ENCODE data around the gene TBC1D7.

TBC1D7 gene

GRCh38 chr6:13352165-13352564, 23.8 kb upstream of the TBC1D7 start:
- no peak overlapping the region for H3K4me3 ChIP-seq (ENCODE audit: severe bottlenecking)
- no peak for DNase-seq (ENCODE audit: low spot score)
- no peak for ATAC-seq (ENCODE audit: low read depth)
- H3K27me3 ChIP-seq (ENCODE audit: insufficient read depth, poor library complexity, severe bottlenecking), result no peaks in the 10 kb centered on the region
- no peaks in the 10 kb centered on the region for H3K9me3 ChIP-seq (ENCODE audit: severe bottlenecking)
- H3K27ac ChIP-seq (ENCODE audit: poor library complexity, severe bottlenecking), result no peak overlapping the region
- TF ChIP-seq CTCF (IDR thresholded peaks at IDR 0.05; ENCODE audit: poor library complexity, severe bottlenecking), result no peak
- no peaks in the 10 kb centered on the region for H3K36me3 ChIP-seq (ENCODE audit: low read depth)
- peaks cover 30% of the 10 kb centered on the region for H3K4me1 ChIP-seq (ENCODE audit: insufficient read depth, poor library complexity, severe bottlenecking)

- Histone ChIP-seq H3K36me3 (ENCODE audit: low read depth) (no peaks in the 10 kb centered on the region), H3K4me1 (ENCODE audit: insufficient read depth, poor library complexity, severe bottlenecking) (peaks cover 24% of the 10 kb centered on the region), H3K4me3 (ENCODE audit: severe bottlenecking) (no peak overlapping the region), H3K27me3 (ENCODE audit: insufficient read depth, poor library complexity, severe bottlenecking) (no peaks in the 10 kb centered on the region), H3K27ac (ENCODE audit: poor library complexity, severe bottlenecking) (no peak overlapping the region), H3K9me3 (ENCODE audit: severe bottlenecking) (no peaks in the 10 kb centered on the region)
- ATAC-seq (ENCODE audit: low read depth) (no peak), DNase-seq (ENCODE audit: low spot score) (no peak)
- TF ChIP-seq CTCF (IDR thresholded peaks at IDR 0.05; ENCODE audit: poor library complexity, severe bottlenecking), result no peak
These were observed 22.9 kb upstream of the TBC1D7 start for GRCh38 chr6:13351271-13351670.

- H3K4me1 ChIP-seq (ENCODE audit: insufficient read depth, poor library complexity, severe bottlenecking), result peaks cover 12% of the 10 kb centered on the region
- DNase-seq (ENCODE audit: low spot score) (no peak), ATAC-seq (ENCODE audit: low read depth) (no peak)
- TF ChIP-seq CTCF (IDR thresholded peaks at IDR 0.05; ENCODE audit: poor library complexity, severe bottlenecking), result no peak
- no peaks in the 10 kb centered on the region for H3K9me3 ChIP-seq (ENCODE audit: severe bottlenecking)
- H3K27ac ChIP-seq (ENCODE audit: poor library complexity, severe bottlenecking), result no peak overlapping the region
- H3K27me3 ChIP-seq (ENCODE audit: insufficient read depth, poor library complexity, severe bottlenecking), result no peaks in the 10 kb centered on the region
- H3K4me3 ChIP-seq (ENCODE audit: severe bottlenecking), result no peak overlapping the region
- H3K36me3 ChIP-seq (ENCODE audit: low read depth), result no peaks in the 10 kb centered on the region
These were observed 21.6 kb upstream of the TBC1D7 start for GRCh38 chr6:13349811-13350506.

GRCh38 chr6:13348334-13349113, 20.2 kb upstream of the TBC1D7 start:
- no peaks in the 10 kb centered on the region for H3K4me1 ChIP-seq (ENCODE audit: insufficient read depth, poor library complexity, severe bottlenecking)
- H3K27me3 ChIP-seq (ENCODE audit: insufficient read depth, poor library complexity, severe bottlenecking), result no peaks in the 10 kb centered on the region
- TF ChIP-seq CTCF (IDR thresholded peaks at IDR 0.05; ENCODE audit: poor library complexity, severe bottlenecking), result no peak
- H3K9me3 ChIP-seq (ENCODE audit: severe bottlenecking), result no peaks in the 10 kb centered on the region
- DNase-seq (ENCODE audit: low spot score) (no peak), ATAC-seq (ENCODE audit: low read depth) (no peak)
- H3K4me3 ChIP-seq (ENCODE audit: severe bottlenecking), result no peak overlapping the region
- H3K36me3 ChIP-seq (ENCODE audit: low read depth), result no peaks in the 10 kb centered on the region
- H3K27ac ChIP-seq (ENCODE audit: poor library complexity, severe bottlenecking), result no peak overlapping the region

- no peaks in the 10 kb centered on the region for H3K4me1 ChIP-seq (ENCODE audit: insufficient read depth, poor library complexity, severe bottlenecking)
- H3K4me3 ChIP-seq (ENCODE audit: severe bottlenecking), result no peak overlapping the region
- DNase-seq (ENCODE audit: low spot score) (no peak), ATAC-seq (ENCODE audit: low read depth) (no peak)
- TF ChIP-seq CTCF (IDR thresholded peaks at IDR 0.05; ENCODE audit: poor library complexity, severe bottlenecking), result no peak
- no peaks in the 10 kb centered on the region for H3K9me3 ChIP-seq (ENCODE audit: severe bottlenecking)
- no peaks in the 10 kb centered on the region for H3K36me3 ChIP-seq (ENCODE audit: low read depth)
- no peaks in the 10 kb centered on the region for H3K27me3 ChIP-seq (ENCODE audit: insufficient read depth, poor library complexity, severe bottlenecking)
- H3K27ac ChIP-seq (ENCODE audit: poor library complexity, severe bottlenecking), result no peak overlapping the region
These were observed 17.9 kb upstream of the TBC1D7 start for GRCh38 chr6:13346245-13346644.
